GM19468 (cell line): ENCODE data around the gene TMEM37.

ENCODE experiments used
- ATAC-seq: cut with Tn5 transposase; IDR thresholded peaks from one replicate; pipeline ENCODE4 v1.9.1; 2021; ENCODE audit warnings: mild to moderate bottlenecking, moderate library complexity, moderate number of reproducible peaks; ENCODE audit not compliant: unreplicated experiment; ENCODE audit errors: extremely low read depth

The TMEM37 gene

DNA sequence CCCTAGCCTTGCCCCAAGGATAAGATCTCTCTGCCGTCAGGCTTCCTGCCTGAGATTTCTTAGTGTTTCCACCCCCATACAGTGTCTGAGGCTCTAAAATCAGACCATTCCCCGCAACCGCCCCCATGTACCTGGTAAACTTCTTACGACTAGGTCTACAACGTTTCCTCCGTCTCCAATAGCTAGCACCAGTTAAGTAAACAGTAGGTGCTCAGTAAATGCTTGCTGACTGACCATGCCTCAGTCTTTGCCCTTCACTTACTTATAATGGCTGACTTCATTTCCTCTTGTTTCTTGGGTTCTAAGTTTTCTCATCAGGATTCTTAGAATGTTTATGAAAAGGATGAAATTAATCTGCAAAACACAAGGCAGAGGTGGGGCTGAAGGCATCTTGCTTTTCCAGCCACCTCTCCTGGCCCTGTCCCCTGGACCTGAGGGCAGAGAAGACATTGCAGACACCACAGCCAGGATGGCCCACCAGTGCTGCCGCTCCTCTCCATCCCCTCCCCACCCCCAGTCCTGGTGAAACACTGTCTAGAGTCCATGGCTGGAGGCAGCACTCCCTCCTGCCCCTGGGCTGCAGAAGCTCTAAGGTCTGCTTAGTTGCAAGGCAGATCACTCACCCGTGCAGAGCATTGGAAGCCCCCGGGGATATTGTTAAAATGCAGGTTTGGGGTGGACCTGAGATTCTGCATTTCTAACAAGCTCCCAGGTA is 16.9 kb downstream of the TMEM37 start:
- ATAC-seq = no peak

DNA sequence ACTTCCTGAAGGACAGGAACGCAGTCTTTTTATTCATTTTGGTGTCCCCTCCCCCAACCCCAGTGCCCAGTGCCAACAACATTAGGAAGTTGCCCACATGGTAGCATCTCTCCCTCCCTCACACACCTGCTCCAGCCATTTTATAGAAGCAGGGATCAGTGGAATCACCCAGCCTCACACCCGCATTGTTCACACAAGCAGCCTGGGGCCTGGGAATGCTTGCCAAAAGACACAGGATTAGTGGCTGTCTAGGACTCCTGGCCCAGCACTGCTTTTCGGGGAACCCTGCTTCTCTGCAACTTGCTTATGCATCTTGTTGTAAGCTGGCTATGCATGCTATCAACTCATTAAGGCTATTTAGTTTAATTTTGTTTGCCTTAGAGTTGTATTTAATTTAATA is 17.9 kb downstream of the TMEM37 start:
- ATAC-seq = no peak

DNA sequence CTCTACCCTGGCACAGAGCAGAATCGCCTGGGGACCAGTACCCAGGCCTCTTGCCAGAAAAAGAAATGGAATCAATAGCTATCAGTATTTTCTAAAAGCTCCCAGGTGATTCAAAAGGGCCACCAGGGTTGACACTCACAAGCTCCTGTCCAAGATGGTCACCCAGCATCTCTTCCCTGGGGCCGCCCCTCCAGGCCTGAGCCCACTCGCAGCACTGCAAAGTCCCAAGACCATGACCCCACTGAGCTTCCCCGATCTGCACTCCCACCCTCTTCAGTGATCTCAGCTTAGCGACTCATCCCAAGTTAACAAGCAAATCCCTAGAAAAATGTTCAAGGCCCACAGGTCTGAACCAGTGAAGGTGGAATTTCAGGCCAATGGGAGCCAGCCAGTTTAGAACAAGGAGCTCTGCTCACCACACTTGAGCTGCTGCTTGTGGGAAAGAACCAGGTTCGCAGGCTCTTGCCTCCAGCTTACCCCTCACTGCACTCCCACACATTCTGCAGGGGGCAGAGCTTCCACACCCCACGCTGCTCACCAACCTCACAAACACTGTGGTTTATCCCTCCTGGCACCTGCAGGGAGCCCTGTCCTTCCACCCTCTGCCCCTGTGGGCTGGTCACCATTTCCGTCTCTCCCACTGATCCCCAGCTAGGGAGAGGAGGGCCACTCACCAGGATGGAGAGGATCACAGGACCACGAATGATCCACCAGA is 19.8 kb downstream of the TMEM37 start:
- ATAC-seq = no peak

DNA sequence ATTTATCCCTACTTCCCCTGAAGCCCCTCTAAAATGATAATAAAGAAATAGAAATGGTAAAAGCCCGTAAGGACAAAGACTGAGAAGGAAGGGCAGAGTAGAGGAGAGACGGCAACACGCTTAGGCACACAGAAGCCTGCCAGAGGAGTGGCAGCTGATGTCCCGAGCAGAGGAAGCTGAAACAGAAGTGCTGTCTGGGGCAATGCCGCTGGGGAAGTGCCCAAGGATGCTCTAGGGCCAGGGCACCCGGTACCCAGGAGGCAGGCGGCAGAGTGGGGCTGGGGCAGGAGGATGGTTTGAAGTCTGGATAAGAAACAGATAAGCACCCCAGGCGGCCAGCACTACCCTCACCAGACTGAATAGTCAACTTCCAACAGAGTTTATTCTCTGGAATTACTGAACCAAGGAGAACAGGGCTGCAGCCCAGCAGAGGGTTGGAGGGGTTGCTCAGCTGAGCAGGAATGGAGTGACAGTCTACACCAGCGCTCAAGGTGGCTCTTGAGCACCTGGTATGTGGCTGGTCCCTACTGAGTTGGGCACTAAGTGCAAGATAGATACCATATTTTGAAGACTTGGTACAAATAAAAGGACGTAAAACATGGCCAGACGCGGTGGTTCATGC is 22.4 kb downstream of the TMEM37 start:
- no peak for ATAC-seq

DNA sequence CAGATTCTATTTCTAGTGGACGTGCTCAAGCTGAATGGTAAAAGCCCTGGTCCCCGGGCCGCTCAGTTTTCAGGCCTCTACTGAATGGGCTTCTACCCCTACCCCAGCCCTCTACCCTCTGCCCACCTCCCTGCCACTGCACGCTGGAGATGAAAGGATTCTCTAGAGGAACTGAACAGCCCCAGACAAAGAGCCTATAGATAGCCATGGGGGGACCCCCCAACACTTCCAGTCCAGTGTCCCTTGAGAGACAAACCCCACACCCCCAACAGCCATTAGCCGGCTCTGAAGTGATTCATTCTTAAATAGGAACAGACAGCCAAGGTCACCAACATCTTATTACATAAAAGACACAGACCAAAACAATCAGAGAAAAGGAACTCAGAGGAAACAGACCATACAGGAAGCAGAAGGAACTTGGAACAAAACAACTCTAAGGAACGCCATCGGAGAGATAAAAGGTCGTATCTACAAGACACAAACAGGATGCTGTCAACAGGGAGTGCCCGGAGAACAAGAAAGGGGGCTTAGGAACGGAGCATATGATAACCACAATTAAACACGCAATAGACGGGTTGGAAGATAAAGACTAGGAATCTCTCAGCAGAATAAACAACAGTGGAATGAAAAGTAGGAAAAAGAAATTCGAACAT is 23.5 kb downstream of the TMEM37 start:
- no peak for ATAC-seq

DNA sequence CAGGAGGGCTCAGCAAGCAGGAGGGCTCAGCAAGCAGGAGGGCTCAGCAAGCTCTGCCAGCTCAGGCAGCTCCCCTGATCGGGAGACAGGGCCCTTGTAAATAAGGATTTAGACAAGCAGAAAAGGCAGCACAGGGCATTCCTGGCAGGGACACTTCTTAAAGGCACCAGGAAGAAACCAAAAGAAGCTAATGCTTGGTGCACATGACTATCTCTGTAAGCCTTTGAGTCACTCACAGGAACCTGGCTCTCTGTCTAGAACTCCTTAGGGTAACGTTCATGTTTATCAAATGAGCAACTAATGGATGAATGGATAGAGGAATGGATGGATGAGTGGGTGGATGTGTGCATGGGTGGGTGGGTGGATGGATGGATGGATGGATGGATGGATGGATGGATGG is 28.4 kb downstream of the TMEM37 start:
- ATAC-seq = no peak

DNA sequence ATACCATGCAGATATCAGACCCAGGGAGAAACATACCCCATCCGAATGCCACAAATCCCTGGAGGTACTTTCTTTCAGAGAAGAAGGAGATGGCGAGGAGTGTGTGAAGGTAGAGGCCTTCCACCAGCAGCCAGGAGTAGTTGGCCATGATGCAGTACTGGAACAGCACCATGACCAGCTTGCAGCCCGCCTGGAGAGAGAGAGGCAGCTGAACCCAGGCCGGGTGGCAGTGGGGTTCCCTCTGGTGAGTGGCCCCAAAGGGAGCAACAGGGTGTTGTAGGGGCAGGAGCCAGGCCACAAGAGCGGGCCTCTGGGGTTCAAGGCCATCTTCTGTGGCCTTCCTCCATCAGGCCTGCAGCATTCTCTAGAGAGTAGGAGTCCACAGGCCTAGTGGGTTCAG is 30.2 kb downstream of the TMEM37 start:
- ATAC-seq = no peak

DNA sequence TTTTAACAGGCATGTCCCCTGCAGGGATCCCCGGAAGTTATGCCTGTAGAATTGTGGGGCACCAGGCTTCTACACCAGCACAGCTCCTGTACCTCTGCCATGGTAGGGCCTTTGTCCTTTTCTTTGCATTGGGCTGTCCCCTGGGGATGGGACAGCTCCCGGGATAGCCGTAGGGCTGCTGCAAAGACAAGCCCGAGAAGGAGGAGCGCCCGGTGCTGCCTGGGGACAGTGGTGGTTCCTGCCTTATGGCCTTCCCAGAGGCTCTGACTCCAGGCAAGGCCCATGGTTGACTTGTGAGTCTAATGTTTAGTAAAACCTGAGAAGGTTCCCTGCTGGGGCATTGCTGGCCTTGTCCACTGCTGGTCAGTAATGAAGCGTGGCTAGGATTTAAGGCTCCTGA is 30.9 kb downstream of the TMEM37 start:
- ATAC-seq = no peak

DNA sequence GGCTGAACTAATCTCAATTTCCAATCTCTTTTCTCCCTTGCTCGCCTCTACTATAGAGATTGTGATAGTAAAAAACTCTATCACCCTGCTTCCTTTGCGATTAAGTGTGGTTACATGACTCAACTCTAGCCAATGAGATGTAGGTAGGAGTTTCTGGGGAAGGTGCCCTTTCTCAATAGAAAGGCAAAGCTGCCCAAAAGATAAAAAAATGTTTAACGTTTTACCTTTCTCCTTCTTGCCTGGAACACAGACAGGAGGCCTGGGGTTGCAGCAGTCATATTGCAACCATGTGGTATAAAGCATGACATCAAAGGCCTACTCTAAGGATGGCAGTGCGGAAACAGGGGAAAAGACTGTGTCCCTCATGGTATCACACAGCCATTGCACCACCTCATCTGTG is 31.5 kb downstream of the TMEM37 start:
- ATAC-seq = no peak

DNA sequence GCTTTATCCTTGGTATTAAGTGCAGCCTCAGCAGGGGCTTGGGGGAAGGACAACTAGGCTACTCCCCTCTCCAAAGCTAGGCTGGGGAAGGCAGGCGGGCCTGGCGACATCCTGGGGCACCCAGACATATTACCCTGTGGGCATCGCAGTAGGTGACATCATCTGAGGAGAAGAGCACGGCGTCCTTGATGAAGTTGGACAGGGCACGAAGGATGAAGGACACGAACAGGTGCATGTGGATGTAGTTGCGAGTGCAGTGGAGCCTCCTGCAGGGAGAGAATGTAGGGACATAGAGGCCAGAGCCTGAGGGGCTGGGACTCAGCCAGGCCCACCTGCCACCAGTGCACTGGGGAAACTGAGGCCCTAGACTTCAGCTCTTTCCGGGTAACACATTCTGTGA is 32.3 kb downstream of the TMEM37 start:
- no peak for ATAC-seq

DNA sequence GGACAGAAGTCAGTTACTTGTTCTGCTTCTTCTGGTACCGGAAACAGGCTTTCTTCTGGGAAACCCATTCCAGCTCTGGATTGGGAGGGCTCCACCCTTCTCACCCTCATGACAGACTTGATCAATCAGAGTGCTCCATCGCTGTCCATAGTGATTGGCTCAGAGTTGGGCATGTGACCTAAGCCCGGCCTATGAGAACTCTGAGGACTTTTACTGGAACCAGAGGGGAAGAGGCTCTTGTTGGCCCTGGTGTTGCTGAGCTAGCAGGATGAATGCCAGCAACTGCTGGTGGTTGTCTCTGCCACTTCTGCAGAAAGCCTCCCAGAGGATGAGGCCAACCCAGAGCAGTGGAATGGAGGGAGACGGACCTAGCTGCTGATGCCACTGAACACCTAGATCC is 33.3 kb downstream of the TMEM37 start:
- no peak for ATAC-seq

DNA sequence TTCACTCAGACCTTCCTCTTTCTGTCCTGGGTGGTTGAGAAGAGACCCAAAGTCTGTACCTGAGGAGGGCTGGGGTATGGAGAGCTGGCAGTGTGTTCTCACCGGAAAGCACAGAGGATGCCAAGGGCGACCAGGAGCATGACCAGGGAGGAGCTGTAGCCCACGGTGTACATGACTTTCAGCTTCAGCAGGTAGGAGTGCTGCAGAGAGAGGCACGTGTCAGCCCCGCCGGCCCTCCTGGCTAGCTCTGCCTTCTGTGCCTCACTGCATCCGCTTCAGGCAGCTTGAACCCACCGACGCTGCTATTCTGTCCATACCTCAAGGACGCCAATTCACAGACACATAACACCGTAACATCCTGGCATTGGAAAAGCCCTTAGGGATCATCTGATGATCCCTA is 34.0 kb downstream of the TMEM37 start:
- no peak for ATAC-seq

DNA sequence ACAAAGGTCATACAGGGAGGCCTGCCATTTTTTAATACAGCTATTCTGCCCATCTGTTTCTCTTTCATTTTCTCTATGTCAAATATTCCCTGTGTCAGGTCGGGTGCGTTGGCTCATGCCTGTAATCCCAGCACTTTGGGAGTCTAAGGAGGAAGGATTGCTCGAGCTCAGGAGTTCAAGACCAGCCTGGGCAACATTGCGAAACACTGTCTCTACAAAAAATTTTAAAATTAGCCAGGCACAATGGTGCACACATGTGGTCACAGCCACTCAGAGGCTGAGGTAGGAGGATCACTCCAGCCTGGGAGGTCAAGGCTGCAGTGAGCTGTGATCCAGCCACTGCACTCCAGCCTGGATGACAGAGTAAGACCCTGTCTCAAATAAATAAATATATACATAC is 34.7 kb downstream of the TMEM37 start:
- ATAC-seq = no peak

DNA sequence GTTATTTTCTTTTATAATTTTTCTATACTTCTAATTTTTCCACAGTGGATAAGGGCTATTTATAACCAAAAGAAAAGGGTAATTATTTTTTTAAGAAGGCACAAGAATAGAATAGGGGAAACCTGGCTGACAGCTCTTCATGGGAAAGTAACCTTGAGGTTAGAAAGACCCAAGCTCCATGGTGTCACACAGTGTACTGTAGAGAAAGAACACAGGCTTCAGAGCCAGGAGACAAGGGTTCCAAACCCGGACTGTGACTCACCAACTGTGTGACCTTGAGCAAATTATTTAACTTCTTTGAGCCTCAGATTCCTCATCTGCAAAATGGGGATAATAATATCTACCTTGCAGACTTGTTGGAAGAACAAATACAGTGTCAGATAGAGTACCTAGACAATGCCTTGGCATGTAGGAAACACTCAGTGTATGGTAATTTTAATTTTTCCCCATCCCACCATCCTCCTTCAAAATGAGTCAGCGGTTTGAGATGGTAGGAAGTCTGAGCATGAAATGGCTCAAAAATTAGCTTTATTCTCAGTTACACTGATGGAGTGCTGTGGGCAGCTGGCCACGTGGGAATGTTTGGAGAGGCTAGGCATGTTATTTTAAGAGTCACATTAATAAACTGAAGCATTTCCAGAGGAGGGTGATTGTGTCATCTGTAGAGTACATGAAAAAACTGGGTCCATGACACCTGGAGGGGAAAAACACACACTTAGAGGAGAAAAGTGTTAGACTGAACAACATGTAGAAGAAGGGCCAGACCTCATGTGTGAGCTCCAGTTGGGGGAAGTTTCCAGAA is 36.7 kb downstream of the TMEM37 start:
- ATAC-seq = no peak

DNA sequence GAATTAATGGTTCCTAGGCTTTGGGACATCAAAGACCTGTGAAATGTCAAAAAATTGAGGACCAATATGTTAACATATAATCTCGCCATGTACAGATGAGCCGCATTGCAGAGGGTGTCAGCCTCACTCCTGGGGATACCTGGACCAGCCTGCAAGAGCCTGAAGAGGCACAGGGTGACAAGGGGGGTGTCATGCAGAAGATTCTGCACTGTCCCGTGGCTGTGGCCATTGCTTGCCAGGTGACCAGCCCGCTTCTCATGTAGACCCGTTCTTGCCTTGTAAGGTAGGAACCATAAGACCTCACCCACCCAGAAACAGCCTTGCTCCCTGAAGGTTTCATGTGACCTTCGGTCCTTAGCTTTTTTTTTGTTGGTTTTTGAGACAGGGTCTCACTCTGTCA is 37.5 kb downstream of the TMEM37 start:
- ATAC-seq = no peak

DNA sequence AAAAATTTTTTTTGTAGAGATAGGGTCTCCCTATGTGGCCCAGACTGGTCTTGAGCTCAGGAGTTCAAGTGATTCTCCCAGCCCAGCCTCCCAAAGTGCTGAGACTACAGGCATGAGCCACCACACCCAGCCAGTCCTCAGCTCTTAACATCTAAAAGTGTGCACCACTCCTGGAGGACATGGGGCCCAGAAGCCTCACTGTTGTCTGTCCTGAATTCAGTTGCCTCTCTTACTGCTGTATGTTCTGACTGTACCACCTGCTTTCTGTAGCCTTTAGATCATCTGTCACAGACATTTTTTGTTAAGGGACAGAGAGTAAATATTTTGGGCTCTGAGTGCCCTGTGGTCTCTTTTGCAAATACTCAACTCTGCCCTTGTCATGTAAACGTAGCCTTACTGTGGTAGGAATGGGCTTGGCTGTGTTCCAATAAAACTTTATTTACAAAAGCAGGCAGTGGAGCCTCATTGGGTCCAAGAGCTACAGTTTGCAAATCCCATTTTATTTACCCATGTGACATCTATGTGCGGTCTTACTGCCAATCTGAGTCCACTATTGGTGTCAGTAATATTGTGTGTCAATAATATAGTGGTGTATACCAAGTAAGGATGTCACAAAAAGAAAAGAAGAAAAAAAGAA is 38.1 kb downstream of the TMEM37 start:
- ATAC-seq = no peak

DNA sequence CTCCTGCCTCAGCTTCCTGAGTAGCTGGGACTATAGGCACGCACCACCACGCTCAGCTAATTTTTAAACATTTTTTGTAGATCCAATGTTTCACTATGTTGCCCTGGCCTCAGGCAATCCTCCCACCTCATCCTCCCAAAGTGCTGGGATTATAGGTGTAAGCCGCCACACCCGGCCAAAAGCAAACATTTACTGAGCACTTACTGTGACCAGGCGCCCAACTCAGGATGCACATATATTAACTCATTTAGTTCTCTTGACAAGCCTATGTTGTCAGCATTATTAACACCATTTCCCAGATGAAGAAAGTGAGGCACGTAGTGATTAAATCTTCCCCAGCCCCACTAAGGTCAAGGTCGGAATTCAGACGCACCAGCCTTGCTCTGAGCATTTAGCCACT is 41.1 kb downstream of the TMEM37 start:
- no peak for ATAC-seq

DNA sequence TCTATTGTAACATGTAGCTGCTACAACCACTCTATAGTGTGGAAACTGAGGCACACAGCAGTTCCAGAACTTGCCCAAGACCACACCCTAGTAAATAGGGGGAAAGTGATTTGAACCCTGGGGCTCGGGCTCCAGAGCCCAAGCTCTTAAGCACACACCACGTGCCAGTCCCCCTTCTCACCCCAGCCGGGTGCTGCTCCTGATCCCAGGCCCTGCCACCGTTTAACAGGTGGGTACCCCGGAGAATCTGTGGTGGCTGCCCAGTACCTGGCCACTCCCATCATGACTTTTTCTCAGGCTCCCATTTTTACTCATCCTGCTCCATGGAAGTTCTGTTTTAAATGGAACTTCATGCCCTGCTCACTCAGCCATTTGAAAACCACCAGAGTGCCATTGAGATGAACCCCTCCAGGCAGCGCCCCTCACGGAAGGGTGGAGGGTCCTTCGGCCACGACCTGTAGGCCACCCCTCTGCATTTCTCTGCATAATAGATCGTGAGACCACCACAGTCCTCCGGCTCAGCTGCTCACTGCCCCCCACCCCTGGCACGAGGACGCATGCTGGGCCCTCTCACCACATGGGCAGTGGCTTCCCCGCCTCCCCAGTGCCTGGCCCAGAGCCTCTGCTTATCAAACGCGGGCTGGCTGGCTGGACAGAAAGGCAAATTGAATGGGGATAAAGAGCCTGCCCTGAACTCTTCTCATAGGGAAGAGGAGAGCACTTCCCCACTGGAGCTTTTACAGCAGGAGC is 42.1 kb downstream of the TMEM37 start:
- ATAC-seq = no peak
